NCI-H128 (cell line): ENCODE measurements around the gene SEC22B.
"Not testable (repeated sequence)": the region's sequence is repeated elsewhere in the genome, so short reads cannot be mapped to it uniquely, and the experiment has no call there.

Source experiments
- DNase-seq: peaks from one replicate; lab custom pipeline; 2025; ENCODE audit not compliant: unreplicated experiment; lab: John Stamatoyannopoulos, UW

Gene SEC22B

DNA sequence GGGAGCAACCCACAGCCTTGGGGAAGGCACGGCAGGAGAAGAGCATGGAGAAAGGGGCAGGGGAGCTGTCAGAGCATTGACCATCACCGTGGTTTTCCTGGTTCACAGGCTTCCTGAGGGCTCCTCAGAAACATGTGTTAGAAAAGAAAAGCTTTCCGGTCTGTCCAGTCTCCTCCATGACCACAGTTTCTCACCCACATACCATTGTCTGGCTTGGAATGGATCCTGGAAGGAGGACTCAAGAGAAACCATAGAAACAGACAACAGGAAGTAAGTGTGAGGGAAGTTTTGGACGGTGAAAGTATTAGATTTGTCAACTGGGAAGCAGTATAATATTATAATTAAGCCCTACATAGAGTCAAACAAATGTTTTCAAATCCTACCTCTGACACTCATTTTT is 55.8 kb downstream of the SEC22B start:
- not testable (repeated sequence) for DNase-seq

DNA sequence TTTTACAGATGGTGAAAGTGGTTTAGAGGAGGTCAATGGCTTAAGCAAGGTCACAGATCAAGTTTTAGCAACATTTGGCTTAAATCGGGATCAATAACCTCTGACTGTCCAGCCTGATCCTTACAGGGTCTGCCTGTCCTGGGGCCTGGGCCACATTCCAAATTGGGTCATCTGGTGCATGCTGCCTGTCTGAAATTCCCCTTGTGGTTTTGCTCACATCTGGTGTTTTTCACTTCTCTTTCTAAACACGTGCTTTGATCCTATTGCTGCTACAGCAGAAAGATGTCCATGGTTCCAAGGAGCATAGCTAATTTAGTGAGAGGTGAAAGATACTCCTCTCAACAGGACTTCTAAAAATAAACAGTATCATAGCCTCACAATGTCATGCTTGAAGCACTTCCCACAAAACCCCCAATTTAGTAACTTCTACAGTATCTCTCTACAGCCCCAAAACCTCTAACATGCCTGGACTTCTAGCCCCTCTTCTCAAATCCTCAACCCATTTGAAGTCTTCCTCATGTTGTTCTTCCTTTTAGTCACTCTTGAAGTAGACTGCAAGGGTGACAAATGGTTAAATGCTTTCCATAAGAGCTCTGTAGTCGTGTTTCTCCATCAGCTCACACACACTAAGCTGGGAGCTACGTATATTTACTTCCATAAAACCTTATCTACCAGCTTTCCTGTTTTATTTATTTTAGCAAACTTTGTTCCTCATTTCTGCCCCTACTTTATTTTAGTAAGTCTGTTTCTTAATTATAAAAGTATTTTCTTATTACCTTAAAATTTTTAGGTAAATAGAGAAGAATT is 58.7 kb downstream of the SEC22B start:
- not testable (repeated sequence) for DNase-seq

DNA sequence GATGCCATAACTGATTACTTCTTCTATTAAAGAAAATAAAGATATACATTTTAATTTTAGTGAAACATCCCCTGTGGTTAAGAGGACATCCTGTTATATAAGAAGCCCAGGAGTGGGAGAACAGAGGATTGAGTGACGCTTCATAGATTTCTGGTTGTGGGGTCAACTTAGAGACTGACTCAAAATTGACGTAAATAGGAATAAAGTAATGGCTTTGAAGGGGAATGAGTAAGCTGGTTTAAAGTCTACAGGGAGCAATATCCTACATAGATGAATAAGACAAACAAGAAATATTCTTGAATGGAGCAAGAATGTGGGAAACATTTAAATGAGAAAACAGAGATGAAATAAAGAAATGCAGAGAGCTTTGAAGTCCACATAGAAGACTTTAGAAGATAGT is 60.2 kb downstream of the SEC22B start:
- not testable (repeated sequence) for DNase-seq

DNA sequence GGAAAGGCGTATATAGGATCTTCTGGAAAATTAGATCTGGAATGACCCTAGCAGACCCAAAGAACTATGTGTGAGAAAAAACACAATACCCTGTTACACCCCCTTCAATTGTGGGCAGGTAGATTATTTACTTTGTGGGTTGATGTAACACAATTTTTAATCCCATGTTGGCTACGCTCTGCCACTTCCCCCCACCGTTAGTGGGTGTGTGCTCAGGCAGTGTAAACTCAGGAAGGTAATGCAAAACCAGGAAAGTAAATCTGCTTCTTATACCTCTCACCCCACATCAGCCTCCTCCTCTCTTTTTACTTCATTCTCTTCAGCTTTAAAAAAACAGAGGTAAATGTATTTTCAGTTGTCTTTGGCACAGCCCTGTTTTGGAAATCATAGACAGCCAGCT is 63.2 kb downstream of the SEC22B start:
- DNase-seq, result not testable (repeated sequence)

DNA sequence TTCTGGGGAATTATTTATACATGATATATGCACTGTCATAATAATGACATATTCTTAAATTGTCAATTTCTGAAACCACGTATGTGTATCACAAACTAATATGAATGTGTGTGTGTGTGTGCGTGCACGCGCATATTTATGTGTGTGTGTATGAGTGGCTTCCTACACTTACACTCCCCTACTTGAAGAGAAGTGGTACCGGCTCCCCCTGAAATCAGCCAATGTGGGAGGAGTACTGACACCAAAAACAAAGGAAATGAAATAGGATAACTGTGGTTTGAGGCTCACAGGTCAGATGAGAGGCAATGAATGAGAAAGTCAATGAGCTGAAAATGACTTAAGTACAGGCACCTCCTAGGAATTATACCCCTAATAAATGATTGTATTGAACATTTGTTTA is 64.1 kb downstream of the SEC22B start:
- not testable (repeated sequence) for DNase-seq

DNA sequence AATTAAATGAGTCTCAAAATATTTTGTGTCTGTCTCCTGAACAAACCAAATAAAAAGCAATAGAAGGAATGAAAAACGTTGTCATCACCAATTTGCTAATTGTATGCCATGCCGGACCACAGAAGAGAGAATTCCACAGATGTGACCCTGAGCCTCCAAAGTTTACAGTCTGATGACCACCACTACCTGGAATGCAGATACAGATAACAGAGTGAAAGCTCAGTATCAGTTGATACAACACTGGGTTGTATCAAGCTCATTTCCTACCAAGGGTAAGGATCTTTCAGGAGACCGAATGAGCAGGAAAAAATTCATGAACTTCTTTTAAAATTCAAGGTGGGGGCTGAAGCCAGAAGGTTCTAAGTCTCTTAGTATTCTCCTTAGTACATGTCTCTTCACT is 64.5 kb downstream of the SEC22B start:
- not testable (repeated sequence) for DNase-seq

DNA sequence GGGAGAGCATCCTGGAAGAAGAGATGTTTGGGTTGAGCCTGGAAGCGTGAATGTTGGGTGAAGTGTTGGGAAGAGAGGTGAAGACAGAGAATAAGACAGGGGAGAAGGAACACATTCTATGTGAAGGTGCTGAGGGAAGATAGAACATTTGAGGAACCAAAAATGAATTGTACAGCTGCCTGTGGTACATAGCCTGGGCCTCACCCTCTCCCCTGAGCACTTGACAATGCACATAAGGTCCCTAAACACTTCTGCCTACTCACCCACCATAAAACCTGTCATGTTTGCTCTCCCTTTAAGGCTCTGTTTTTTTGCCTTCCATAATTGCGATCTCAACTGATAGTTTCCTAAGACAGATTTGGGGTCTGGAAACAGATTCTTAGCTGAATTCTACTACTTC is 65.3 kb downstream of the SEC22B start:
- not testable (repeated sequence) for DNase-seq

DNA sequence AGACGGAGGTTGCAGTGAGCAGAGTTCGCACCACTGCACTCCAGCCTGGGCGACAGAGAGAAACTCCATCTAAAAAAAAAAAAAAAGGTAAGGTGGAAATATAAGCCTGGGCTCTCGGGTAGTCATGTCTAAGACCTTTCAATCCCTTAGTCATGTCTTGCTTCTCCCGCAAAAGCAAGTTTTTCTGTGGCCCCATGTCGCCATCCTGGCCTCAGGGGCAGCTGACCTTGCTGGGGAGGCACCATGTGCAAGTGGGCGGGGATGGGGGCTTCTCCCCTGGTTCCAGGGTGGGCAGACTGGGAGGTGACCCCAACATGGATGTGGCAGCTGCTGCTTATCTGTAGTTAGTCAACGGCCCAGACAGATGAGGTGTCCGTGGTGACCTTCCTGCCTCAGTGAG is 66.7 kb downstream of the SEC22B start:
- DNase-seq, result not testable (repeated sequence)

DNA sequence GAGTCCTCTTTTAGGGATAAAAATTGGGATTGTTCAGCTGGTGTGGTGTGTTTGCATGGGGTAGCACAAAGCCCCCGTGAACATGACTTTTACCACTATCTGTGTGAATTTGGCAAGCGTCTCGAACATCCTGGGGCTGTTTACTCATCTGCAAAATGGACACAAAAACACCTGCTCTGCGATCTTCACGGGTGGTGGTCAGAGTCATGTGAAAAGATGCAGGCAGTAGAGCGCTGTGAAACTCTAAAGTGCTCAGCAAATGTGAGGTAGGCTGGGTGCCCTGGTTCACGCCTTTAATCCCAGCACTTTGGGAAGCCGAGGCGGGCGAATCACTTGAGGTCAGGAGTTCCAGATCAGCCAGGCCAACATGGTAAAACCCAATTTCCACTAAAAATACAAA is 67.1 kb downstream of the SEC22B start:
- not testable (repeated sequence) for DNase-seq

DNA sequence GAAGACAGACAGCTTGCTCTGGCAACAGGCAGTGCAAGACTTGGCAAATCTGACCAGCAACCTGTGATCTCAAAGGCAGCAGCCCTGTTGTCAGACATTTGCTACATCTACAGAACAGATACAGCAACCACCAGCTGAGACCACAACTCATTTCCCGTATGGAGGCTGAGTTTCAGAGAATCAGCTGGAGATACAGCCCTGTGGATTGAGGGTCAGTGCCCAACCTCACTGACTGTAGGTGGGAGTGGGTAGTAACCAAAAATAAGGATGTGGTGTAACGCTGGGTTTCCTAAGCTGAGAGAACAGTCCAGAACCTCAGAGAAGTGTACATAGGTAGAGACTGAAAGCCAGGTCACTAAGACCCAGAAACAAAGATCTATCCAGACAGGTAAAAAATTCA is 71.0 kb downstream of the SEC22B start:
- not testable (repeated sequence) for DNase-seq

DNA sequence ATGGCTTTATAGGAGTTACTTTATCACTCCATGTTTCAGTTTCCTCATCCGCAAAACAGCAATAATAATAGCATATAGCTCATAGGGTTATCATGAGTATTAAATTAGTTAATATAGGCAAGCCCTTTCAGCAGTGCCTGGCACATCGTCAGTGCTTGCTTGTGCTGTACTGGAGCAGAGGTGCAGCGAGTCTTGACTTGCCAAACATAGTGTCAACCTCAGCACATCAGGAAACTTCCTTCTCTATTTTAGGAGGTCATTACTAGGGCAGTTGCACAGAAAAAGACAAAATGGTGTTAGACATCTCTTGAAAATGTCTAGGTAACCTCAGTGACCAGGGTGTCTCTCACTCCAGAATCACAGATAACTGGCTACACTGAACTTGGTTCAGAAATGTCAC is 72.6 kb downstream of the SEC22B start:
- not testable (repeated sequence) for DNase-seq

DNA sequence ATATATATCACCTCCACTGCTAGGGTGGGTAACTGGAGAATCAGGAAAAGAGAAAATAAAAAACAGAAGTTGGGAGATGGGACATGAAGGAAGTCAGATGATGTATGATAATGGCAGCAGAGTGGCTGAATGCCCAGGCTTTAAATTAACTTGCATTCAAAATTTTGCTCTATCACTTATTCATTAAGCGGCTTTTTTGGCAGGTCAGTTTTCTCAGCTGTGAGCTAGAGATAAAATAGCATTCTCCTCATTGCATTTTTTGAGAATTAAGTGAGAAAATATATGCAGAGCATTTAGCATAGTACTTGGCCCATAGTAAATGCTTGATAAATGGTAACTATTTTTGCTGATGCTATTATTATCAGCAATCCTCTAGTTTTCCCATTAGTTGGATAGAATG is 74.7 kb downstream of the SEC22B start:
- DNase-seq, result not testable (repeated sequence)
